DMS79 (cell line): ENCODE results near the gene MIOX.

Experiments
- DNase-seq: peaks from one replicate; lab custom pipeline; 2025; lab: John Stamatoyannopoulos, UW

The MIOX gene

GRCh38 chr22:50473855-50474671 lies 12.6 kb upstream of the MIOX start:
- no peak for DNase-seq

GRCh38 chr22:50474710-50475651 lies 11.7 kb upstream of the MIOX start, which contains the start of gene SBF1:
Gene SBF1 (minus strand): TSS chr22:50475035. CDS start chr22:50474840, 195 bp downstream.
- no peak for DNase-seq

GRCh38 chr22:50475652-50476002 lies 11.0 kb upstream of the MIOX start:
- no peak for DNase-seq

GRCh38 chr22:50476868-50477267 lies 9.8 kb upstream of the MIOX start:
- DNase-seq = peak; percentile 27

GRCh38 chr22:50477923-50478322 lies 8.7 kb upstream of the MIOX start:
- DNase-seq = no peak

GRCh38 chr22:50479721-50480120 lies 6.9 kb upstream of the MIOX start:
- no peak for DNase-seq

GRCh38 chr22:50481045-50481439 lies 5.6 kb upstream of the MIOX start:
- DNase-seq = no peak

- no peak for DNase-seq
Observed at GRCh38 chr22:50481440-50482106, 5.1 kb upstream of the MIOX start, which contains the start of gene ADM2. Gene ADM2 (plus strand): TSS chr22:50481543. CDS start chr22:50481848, 305 bp downstream.

- no peak for DNase-seq
Observed at GRCh38 chr22:50482107-50483074, 4.3 kb upstream of the MIOX start.

- no peak for DNase-seq
Observed at GRCh38 chr22:50483106-50483505, 3.6 kb upstream of the MIOX start.

- DNase-seq = no peak
Observed at GRCh38 chr22:50483556-50483955, 3.1 kb upstream of the MIOX start.

- no peak for DNase-seq
Observed at GRCh38 chr22:50483977-50484853, 2.4 kb upstream of the MIOX start.

GRCh38 chr22:50485221-50486131 lies 1.2 kb upstream of the MIOX start:
- DNase-seq = no peak

GRCh38 chr22:50487290-50488005 lies 789 bp downstream of the MIOX start:
- no peak for DNase-seq

- no peak for DNase-seq
Observed at GRCh38 chr22:50488006-50488677, 1.5 kb downstream of the MIOX start.

- DNase-seq = no peak
Observed at GRCh38 chr22:50488886-50489285, 2.2 kb downstream of the MIOX start.

- DNase-seq = no peak
Observed at GRCh38 chr22:50489363-50490243, 2.9 kb downstream of the MIOX start.
